ENCODE measurements around the gene UMPS. TPM values are rescaled to one million over a fixed set of nuclear protein-coding genes. Genes with fewer than 3 reads are reported as not detected.

UMPS gene
- total RNA-seq, 4 donors from 2014 or later: 18.5 to 37.4 (median 25.5) TPM

DNA sequence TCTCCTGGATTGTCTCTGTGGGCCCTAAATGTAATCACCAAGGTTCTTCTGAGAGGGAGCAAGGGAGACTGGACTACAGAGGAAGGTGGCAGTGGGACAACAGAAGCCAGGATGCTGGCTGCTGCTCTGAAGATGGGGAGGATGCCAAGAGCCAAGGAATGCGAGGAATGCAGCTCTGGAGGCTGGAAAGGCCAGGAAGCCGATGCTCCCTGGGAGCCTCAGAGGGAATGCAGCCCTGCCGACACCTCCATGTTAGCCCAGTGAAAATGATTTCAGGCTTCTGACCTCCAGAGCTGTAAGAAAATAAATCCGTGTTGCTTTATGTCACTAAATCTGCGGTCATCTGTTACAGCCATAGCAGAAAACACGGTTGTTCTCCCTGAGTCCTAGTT lies 44.1 kb downstream of the UMPS start:
- WGBS, 2 donors: 55 to 72% methylated on average over 6 of the region's 6 CpGs
- peaks cover 42 to 61% of the 10 kb centered on the region in 2 donors for H3K4me1 ChIP-seq
- H3K36me3 ChIP-seq: no peaks in the 10 kb centered on the region
- H3K4me3 ChIP-seq (replicated peaks in 1 of 3): no peak overlapping the region
- peak overlapping the region in 2 of 3 donors; percentile 8 to 15 for H3K27ac ChIP-seq
- peak; percentile 32 to 70 for DNase-seq
- no peaks in the 10 kb centered on the region for H3K27me3 ChIP-seq
- H3K9me3 ChIP-seq: no peaks in the 10 kb centered on the region
- TF ChIP-seq, protein P1, sequence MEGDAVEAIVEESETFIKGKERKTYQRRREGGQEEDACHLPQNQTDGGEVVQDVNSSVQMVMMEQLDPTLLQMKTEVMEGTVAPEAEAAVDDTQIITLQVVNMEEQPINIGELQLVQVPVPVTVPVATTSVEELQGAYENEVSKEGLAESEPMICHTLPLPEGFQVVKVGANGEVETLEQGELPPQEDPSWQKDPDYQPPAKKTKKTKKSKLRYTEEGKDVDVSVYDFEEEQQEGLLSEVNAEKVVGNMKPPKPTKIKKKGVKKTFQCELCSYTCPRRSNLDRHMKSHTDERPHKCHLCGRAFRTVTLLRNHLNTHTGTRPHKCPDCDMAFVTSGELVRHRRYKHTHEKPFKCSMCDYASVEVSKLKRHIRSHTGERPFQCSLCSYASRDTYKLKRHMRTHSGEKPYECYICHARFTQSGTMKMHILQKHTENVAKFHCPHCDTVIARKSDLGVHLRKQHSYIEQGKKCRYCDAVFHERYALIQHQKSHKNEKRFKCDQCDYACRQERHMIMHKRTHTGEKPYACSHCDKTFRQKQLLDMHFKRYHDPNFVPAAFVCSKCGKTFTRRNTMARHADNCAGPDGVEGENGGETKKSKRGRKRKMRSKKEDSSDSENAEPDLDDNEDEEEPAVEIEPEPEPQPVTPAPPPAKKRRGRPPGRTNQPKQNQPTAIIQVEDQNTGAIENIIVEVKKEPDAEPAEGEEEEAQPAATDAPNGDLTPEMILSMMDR (IDR thresholded peaks at IDR 0.05): no peak
- TF ChIP-seq POLR2A (IDR thresholded peaks at IDR 0.05): no peak
- intact Hi-C loops (cut with DNase I): no loop called here

DNA sequence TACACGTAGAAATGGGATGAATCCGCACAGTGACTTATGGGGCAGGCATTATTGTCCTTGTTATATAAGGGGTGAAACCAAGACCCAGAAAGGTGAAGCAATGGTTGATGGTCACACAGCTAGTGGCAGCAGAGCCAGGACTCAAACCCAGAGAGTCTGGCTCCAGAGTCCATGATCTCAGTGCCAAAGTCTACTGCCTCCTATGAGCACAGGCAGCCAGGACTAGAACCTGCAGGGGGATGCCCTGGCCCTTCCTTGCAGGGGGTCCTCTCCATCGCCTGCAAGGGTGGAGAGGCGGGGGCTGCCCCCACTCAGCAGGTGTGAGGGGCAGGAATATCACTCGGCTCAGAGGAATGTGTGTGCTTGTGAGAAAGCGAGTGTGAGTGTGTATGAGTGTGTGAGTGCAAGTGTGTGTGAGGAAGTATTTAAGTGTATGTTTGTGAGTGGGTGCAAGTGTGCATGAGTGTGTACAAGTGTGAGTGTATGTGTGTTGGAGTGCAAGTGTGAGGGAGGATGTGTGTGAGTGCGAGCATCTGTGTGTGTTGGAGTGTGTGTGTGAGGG lies 44.7 kb downstream of the UMPS start:
- peaks cover 47 to 67% of the 10 kb centered on the region in 2 donors for H3K4me1 ChIP-seq
- TF ChIP-seq, protein P1 (IDR thresholded peaks at IDR 0.05): no peak
- TF ChIP-seq POLR2A (IDR thresholded peaks at IDR 0.05): no peak
- DNase-seq: no peak
- no peaks in the 10 kb centered on the region for H3K9me3 ChIP-seq
- intact Hi-C loops (cut with DNase I): no loop called here
- no peak overlapping the region for H3K4me3 ChIP-seq (replicated peaks in 1 of 3)
- no peaks in the 10 kb centered on the region for H3K27me3 ChIP-seq
- no peaks in the 10 kb centered on the region for H3K36me3 ChIP-seq
- 86 to 93% methylated on average over 7 of the region's 7 CpGs for WGBS, 2 donors
- peak overlapping the region in 1 of 3 donors; percentile 8 for H3K27ac ChIP-seq

DNA sequence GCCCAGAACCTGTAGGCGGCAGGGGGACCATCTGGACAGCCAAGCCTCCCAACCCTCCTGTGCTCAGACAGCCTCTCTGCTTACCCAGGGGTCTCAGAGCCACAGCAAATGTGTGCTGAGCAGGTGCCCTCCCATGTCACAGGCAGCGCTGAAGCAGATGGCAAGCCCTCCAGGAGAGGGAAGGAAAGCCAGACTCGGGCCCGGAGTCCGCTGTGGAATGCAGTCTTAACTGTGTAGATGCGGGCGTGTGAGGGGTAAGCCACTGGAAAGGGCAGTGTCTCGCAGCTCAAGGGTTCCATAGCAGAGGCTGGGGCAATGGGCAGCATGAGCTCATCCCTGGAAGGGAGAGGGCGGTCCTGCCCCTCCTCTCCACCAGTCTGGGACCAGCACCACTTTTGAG lies 45.6 kb downstream of the UMPS start:
- H3K4me3 ChIP-seq (replicated peaks in 1 of 3): no peak overlapping the region
- H3K4me1 ChIP-seq: peaks cover 50 to 69% of the 10 kb centered on the region in 2 donors
- DNase-seq: no peak
- intact Hi-C loops (cut with DNase I): no loop called here
- no peak overlapping the region for H3K27ac ChIP-seq
- H3K9me3 ChIP-seq: no peaks in the 10 kb centered on the region
- no peaks in the 10 kb centered on the region for H3K36me3 ChIP-seq
- H3K27me3 ChIP-seq: no peaks in the 10 kb centered on the region
- WGBS, 2 donors: 71 to 96% methylated on average over 7 to 9 of the region's 9 CpGs
- no peak for TF ChIP-seq POLR2A (IDR thresholded peaks at IDR 0.05)
- TF ChIP-seq, protein P1 (IDR thresholded peaks at IDR 0.05): no peak

DNA sequence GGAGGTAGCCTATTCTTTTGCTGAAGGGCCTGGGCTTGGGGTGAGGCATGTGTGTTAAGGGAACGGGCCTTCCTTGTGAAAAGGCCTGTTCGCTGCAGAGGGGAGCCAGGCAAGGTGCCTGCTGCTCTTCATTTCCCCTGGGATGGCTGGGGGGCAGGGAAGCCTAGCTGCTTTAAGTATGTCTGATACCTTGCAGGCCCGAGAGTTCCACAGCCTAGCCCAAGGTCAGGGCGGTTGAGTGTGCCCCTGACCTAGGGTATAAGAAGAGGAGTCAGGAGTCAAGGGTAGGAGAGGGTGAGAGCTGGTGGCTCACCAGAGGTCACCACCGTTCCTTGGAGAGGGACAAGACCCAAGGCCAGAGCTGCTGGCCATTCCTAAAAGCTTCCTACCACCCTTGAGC lies 46.6 kb downstream of the UMPS start:
- no peak overlapping the region for H3K27ac ChIP-seq
- H3K9me3 ChIP-seq: no peaks in the 10 kb centered on the region
- DNase-seq: no peak
- H3K4me3 ChIP-seq (replicated peaks in 1 of 3): no peak overlapping the region
- H3K4me1 ChIP-seq: peaks cover 49 to 69% of the 10 kb centered on the region in 2 donors
- H3K36me3 ChIP-seq: no peaks in the 10 kb centered on the region
- WGBS, 2 donors: 82 to 91% methylated on average over 5 of the region's 5 CpGs
- no peaks in the 10 kb centered on the region for H3K27me3 ChIP-seq
- intact Hi-C loops (cut with DNase I): no loop called here
- TF ChIP-seq POLR2A (IDR thresholded peaks at IDR 0.05): no peak
- TF ChIP-seq, protein P1 (IDR thresholded peaks at IDR 0.05): no peak

DNA sequence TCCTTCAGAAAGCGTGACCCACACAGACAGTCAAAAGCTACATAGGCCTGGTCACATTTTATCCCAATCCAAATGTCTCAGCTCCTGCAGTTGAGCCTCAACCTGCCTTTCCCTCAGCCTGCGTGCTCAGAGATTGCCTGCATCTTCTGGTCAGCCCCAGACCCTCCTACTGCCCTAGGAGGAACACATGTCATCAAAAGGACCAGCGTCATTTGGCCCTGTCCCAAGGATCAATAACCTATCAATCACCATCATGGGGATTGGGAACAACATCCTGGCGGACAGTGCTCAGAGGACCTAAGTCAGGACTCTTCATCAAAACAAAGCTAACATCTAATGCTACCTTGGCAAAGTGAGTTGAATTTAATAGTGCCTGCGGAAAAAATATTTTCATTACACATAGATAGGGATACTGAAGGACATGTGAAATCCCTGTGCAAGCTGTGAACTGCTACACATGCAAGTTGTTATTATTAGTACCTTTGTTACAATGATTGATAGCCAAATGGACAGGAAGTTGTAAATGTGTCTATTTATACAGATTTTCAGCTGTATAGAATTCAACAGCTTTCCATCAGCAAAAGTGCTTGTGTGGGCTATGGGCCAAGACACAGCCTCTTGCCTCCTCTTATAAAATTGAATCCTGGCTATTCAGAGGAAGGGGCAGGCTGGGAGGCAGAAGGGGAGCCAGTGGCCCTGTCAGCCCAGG lies 47.7 kb downstream of the UMPS start:
- Histone ChIP-seq H3K36me3 (no peaks in the 10 kb centered on the region), H3K4me1 (peaks cover 43 to 65% of the 10 kb centered on the region in 2 donors), H3K4me3 (replicated peaks in 1 of 3) (no peak overlapping the region), H3K9me3 (no peaks in the 10 kb centered on the region), H3K27me3 (no peaks in the 10 kb centered on the region), H3K27ac (no peak overlapping the region)
- intact Hi-C loops (cut with DNase I): no loop called here
- no peak for TF ChIP-seq POLR2A (IDR thresholded peaks at IDR 0.05)
- TF ChIP-seq, protein P1 (IDR thresholded peaks at IDR 0.05): no peak
- no peak for DNase-seq
- 83 to 85% methylated on average over 4 to 5 of the region's 5 CpGs for WGBS, 2 donors
